ENCODE measurements around the gene RNF167. TPM values are rescaled to one million over a fixed set of nuclear protein-coding genes. Genes with fewer than 3 reads are reported as not detected.

Gene RNF167
- total and polyA plus RNA-seq, 2 donors (not counting 3 experiments of a cell fraction or from before 2014, with no cell fraction given) = 60.2 to 87.6 TPM

GRCh38 chr17:4895657-4896331, 44.3 kb upstream of the RNF167 start:
- Histone ChIP-seq H3K36me3 (ENCODE audit: control insufficient read depth in 2 of 2, extremely low read depth in 1 of 2, insufficient read depth in 2 of 2, low read length in 2 of 2) (peaks cover 0 to 55% of the 10 kb centered on the region in 2 experiments), H3K4me2 (ENCODE audit: insufficient read depth, low read length) (no peak overlapping the region), H3K9me1 (replicated peaks; ENCODE audit: control insufficient read depth, extremely low read depth, insufficient read depth, low read length) (no peaks in the 10 kb centered on the region), H3K9me3 (replicated peaks; ENCODE audit: control insufficient read depth, insufficient read depth, low read length) (no peaks in the 10 kb centered on the region), H3K79me2 (ENCODE audit: control insufficient read depth, insufficient read depth, low read length) (no peaks in the 10 kb centered on the region), H3K27me3 (ENCODE audit: control insufficient read depth in 2 of 2, insufficient read depth in 2 of 2, low read length in 2 of 2) (no peaks in the 10 kb centered on the region), H3K27ac (ENCODE audit: insufficient read depth, low read depth, low read length) (no peak overlapping the region), H3K4me1 (ENCODE audit: control insufficient read depth, extremely low read depth, insufficient read depth, low read length) (peaks cover 6% of the 10 kb centered on the region), H4K20me1 (replicated peaks; ENCODE audit: control insufficient read depth, extremely low read depth, insufficient read depth, low read length) (no peaks in the 10 kb centered on the region), H2AFZ (ENCODE audit: low read depth, low read length) (no peak overlapping the region), H3K9ac (replicated peaks; ENCODE audit: extremely low read depth, insufficient read depth, low read length) (no peak overlapping the region), H3K4me3 (replicated peaks in 1 of 3; ENCODE audit: insufficient read depth in 1 of 3, low read depth in 1 of 3, low read length in 3 of 3) (no peak overlapping the region)
- no TSS peak for BruUV-seq (replicated peaks)
- DNase-seq (ENCODE audit: low read depth, low spot score) (no peak), FAIRE-seq (no peak)
- intact Hi-C loops (cut with micrococcal nuclease) = no loop called here
- CTCF ChIA-PET = interaction anchor here (1.2 to 1.5 kb wide), 4 partner anchors 13 to 108 kb away, joined by 3 to 7 read pairs (median 5); no protein-coding TSS in a partner anchor
- POLR2A ChIA-PET = no interaction called here
- dilution Hi-C loops (cut with MboI; ENCODE audit: extremely low pct_ligation_motif_present, low sequenced_read_pairs) = no loop called here
- no peak for TF ChIP-seq MAX (IDR thresholded peaks at IDR 0.05; ENCODE audit: insufficient read depth, insufficient read length)
- TF ChIP-seq FOS (IDR thresholded peaks at IDR 0.05; ENCODE audit: borderline replicate concordance, insufficient read depth, low read length) = no peak
- no peak for TF ChIP-seq EZH2 (IDR thresholded peaks at IDR 0.05; ENCODE audit: borderline replicate concordance, low read depth, low read length, severe bottlenecking)
- TF ChIP-seq POLR2A (IDR thresholded peaks at IDR 0.05; ENCODE audit: low read depth, low read length) = no peak
- TF ChIP-seq MYC (IDR thresholded peaks at IDR 0.05; ENCODE audit: low read depth, low read length) = no peak
- TF ChIP-seq JUN (IDR thresholded peaks at IDR 0.05; ENCODE audit: borderline replicate concordance, insufficient read depth, insufficient read length, low read depth) = no peak
- TF ChIP-seq GATA2 (IDR thresholded peaks at IDR 0.05; ENCODE audit: insufficient read depth, insufficient read length, low read depth, low read length) = no peak
- TF ChIP-seq POLR2AphosphoS5 (IDR thresholded peaks at IDR 0.05; ENCODE audit: insufficient read depth, low read depth, low read length) = no peak
- TF ChIP-seq CTCF (IDR thresholded peaks at IDR 0.05; ENCODE audit: extremely low read depth in 1 of 2, insufficient read depth in 1 of 2, low read depth in 1 of 2, low read length in 2 of 2) = no peak

Measured in endothelial cell of umbilical vein (primary cell).